ENCODE results near the gene DENND1A. TPM values are rescaled to one million over a fixed set of nuclear protein-coding genes. Genes with fewer than 3 reads are reported as not detected.

Gene DENND1A
- total RNA-seq, 1 experiment from 2014 or later = 29.7 TPM

- Histone ChIP-seq H3K36me3 (ENCODE audit: low read depth, low read length) (no peaks in the 10 kb centered on the region; the same call in 1 of the 2 replicates), H3K79me2 (ENCODE audit: low read length) (no peaks in the 10 kb centered on the region), H2AFZ (ENCODE audit: low read length) (no peak overlapping the region), H4K20me1 (ENCODE audit: low read length) (no peaks in the 10 kb centered on the region), H3K9me3 (ENCODE audit: low read length) (no peaks in the 10 kb centered on the region), H3K9me2 (replicated peaks; ENCODE audit: low read length) (no peaks in the 10 kb centered on the region), H3K4me3 (ENCODE audit: low read length) (no peak overlapping the region), H3K4me2 (ENCODE audit: low read length) (no peak overlapping the region), H3K27ac (ENCODE audit: low read length) (no peak overlapping the region), H3K4me1 (ENCODE audit: insufficient read depth, low read length) (no peaks in the 10 kb centered on the region), H3K27me3 (ENCODE audit: low read length) (no peaks in the 10 kb centered on the region), H3F3A (ENCODE audit: low read length, unreplicated experiment) (no peaks in the 10 kb centered on the region), H3K9ac (ENCODE audit: low read length) (no peak overlapping the region)
- no TSS peak for BruUV-seq (replicated peaks)
- CTCF ChIA-PET = no interaction called here
- ATAC-seq = no peak
- intact Hi-C loops (cut with micrococcal nuclease) = no loop called here
- POLR2A ChIA-PET (ENCODE audit: unreplicated experiment) = no interaction called here
- DNase-seq = no peak
- TF ChIP-seq EZH2 (IDR thresholded peaks at IDR 0.05; ENCODE audit: low read length, unreplicated experiment) = no peak
- TF ChIP-seq EZH2phosphoT487 (IDR thresholded peaks at IDR 0.05; ENCODE audit: borderline replicate concordance, low read length) = no peak
- TF ChIP-seq CTCF (conservative IDR thresholded peaks at IDR 0.05; ENCODE audit: low read depth, low read length) = no peak
Measured at GRCh38 chr9:123663529-123663928, 266.4 kb downstream of the DENND1A start.

- no peaks in the 10 kb centered on the region for H3K9me2 ChIP-seq (replicated peaks; ENCODE audit: low read length)
- H3K4me3 ChIP-seq (ENCODE audit: low read length) = no peak overlapping the region
- no peak overlapping the region for H3K4me2 ChIP-seq (ENCODE audit: low read length)
- no TSS peak for BruUV-seq (replicated peaks)
- no peak for TF ChIP-seq CTCF (conservative IDR thresholded peaks at IDR 0.05; ENCODE audit: low read depth, low read length)
- TF ChIP-seq EZH2phosphoT487 (IDR thresholded peaks at IDR 0.05; ENCODE audit: borderline replicate concordance, low read length) = no peak
- no peak for TF ChIP-seq EZH2 (IDR thresholded peaks at IDR 0.05; ENCODE audit: low read length, unreplicated experiment)
- no peak overlapping the region for H2AFZ ChIP-seq (ENCODE audit: low read length)
- intact Hi-C loops (cut with micrococcal nuclease) = no loop called here
- DNase-seq (no peak), ATAC-seq (no peak)
- CTCF ChIA-PET = no interaction called here
- H3K79me2 ChIP-seq (ENCODE audit: low read length) = no peaks in the 10 kb centered on the region
- no peak overlapping the region for H3K27ac ChIP-seq (ENCODE audit: low read length)
- no peaks in the 10 kb centered on the region; the same call in 1 of the 2 replicates for H3K36me3 ChIP-seq (ENCODE audit: low read depth, low read length)
- H3F3A ChIP-seq (ENCODE audit: low read length, unreplicated experiment) = no peaks in the 10 kb centered on the region
- no peaks in the 10 kb centered on the region for H3K9me3 ChIP-seq (ENCODE audit: low read length)
- POLR2A ChIA-PET (ENCODE audit: unreplicated experiment) = no interaction called here
- H3K4me1 ChIP-seq (ENCODE audit: insufficient read depth, low read length) = no peaks in the 10 kb centered on the region
- no peak overlapping the region for H3K9ac ChIP-seq (ENCODE audit: low read length)
- H4K20me1 ChIP-seq (ENCODE audit: low read length) = no peaks in the 10 kb centered on the region
- no peaks in the 10 kb centered on the region for H3K27me3 ChIP-seq (ENCODE audit: low read length)
Measured at GRCh38 chr9:123662057-123662776, 267.7 kb downstream of the DENND1A start.

- no peaks in the 10 kb centered on the region for H3F3A ChIP-seq (ENCODE audit: low read length, unreplicated experiment)
- H3K9me2 ChIP-seq (replicated peaks; ENCODE audit: low read length) = no peaks in the 10 kb centered on the region
- H3K9me3 ChIP-seq (ENCODE audit: low read length) = no peaks in the 10 kb centered on the region
- H2AFZ ChIP-seq (ENCODE audit: low read length) = no peak overlapping the region
- no peak for DNase-seq
- H3K4me1 ChIP-seq (ENCODE audit: insufficient read depth, low read length) = no peaks in the 10 kb centered on the region
- H3K4me2 ChIP-seq (ENCODE audit: low read length) = no peak overlapping the region
- H4K20me1 ChIP-seq (ENCODE audit: low read length) = no peaks in the 10 kb centered on the region
- BruUV-seq (replicated peaks) = no TSS peak
- no peak overlapping the region for H3K4me3 ChIP-seq (ENCODE audit: low read length)
- H3K9ac ChIP-seq (ENCODE audit: low read length) = no peak overlapping the region
- no peak for ATAC-seq
- no peaks in the 10 kb centered on the region for H3K79me2 ChIP-seq (ENCODE audit: low read length)
- TF ChIP-seq EZH2phosphoT487 (IDR thresholded peaks at IDR 0.05; ENCODE audit: borderline replicate concordance, low read length) (no peak), EZH2 (IDR thresholded peaks at IDR 0.05; ENCODE audit: low read length, unreplicated experiment) (no peak), CTCF (conservative IDR thresholded peaks at IDR 0.05; ENCODE audit: low read depth, low read length) (no peak)
- H3K27ac ChIP-seq (ENCODE audit: low read length) = no peak overlapping the region
- ChIA-PET POLR2A (ENCODE audit: unreplicated experiment) (no interaction called here), CTCF (no interaction called here)
- intact Hi-C loops (cut with micrococcal nuclease) = no loop called here
- no peaks in the 10 kb centered on the region; the same call in 1 of the 2 replicates for H3K36me3 ChIP-seq (ENCODE audit: low read depth, low read length)
- H3K27me3 ChIP-seq (ENCODE audit: low read length) = no peaks in the 10 kb centered on the region
Measured at GRCh38 chr9:123660691-123661466, 269.0 kb downstream of the DENND1A start.

Measured in PC-3 (cell line).